HepG2 (cell line): ENCODE results near the gene CD37. TPM values are rescaled to one million over a fixed set of nuclear protein-coding genes. Genes with fewer than 3 reads are reported as not detected.

Source experiments
- ATAC-seq: fragments of 200-7000 bp; cut with Tn5 transposase; 3 replicates; pipeline ENCODE4 v1.9.1; 2020; ENCODE audit warnings: mild to moderate bottlenecking, moderate library complexity
- BruUV-seq: library from RNA; stranded (reverse); fragments of 400-500 nt; replicated peaks from 2 replicates; lab custom pipeline; 2021; lab: Mats Ljungman, UMichigan
- CTCF ChIA-PET: fragments of 300-600 bp; formaldehyde crosslinking; extraction: SDS; loops from one replicate; lab custom pipeline; 2021; ENCODE audit warnings: low total read pairs, inconsistent platforms, low intra/inter-chr PET ratio; lab: Yijun Ruan, JAX
- POLR2A ChIA-PET: fragments of 350-600 bp; sonication (Branson Sonifier 250); formaldehyde crosslinking; loops from one replicate; lab custom pipeline; 2020; ENCODE audit warnings: antibody characterized with exemption, inconsistent platforms; lab: Yijun Ruan, JAX
- DNase-seq: peaks from one replicate; pipeline ENCODE4 v3.0.0-alpha.2; 2015; ENCODE audit warnings: low spot score
- FAIRE-seq: peaks from 3 replicates; lab custom pipeline; 2011; peaks lifted over from hg19 to GRCh38; lab: Jason Lieb, UNC
- H2AFZ ChIP-seq: one replicate; pipeline ENCODE4 v1.6.1; 2011; ENCODE audit warnings: low read length, inconsistent platforms
- H3K27ac ChIP-seq: fragments of 300-600 bp; 3 replicates; pipeline ENCODE4 v1.8.0; 2011; ENCODE audit warnings: mixed run types, mild to moderate bottlenecking, mixed read lengths, low read length, inconsistent platforms; ENCODE audit not compliant: insufficient read depth; ENCODE audit errors: extremely low read length
- H3K27me3 ChIP-seq, 2 experiments: fragments of 200-600 bp in 1 of 2; 2 replicates in 1 of 2; 3 replicates in 1 of 2; pipeline versions ENCODE4 v1.6.0 to v1.8.0; 2011; ENCODE audit warnings: low read length in 2 of 2, mild to moderate bottlenecking in 2 of 2, moderate library complexity in 2 of 2, inconsistent platforms in 1 of 2; ENCODE audit not compliant: insufficient read depth in 2 of 2, control insufficient read depth in 1 of 2
- H3K36me3 ChIP-seq, 2 experiments: fragments of 200-600 bp in 1 of 2; replicated peaks in 1 of 2; 2 replicates in 1 of 2; 3 replicates in 1 of 2; pipeline versions ENCODE4 v1.5.1 to v1.8.0; 2011; ENCODE audit warnings: low read length in 2 of 2, inconsistent platforms in 1 of 2; ENCODE audit not compliant: insufficient read depth in 2 of 2, control insufficient read depth in 1 of 2
- H3K4me1 ChIP-seq: 2 replicates; pipeline ENCODE4 v1.5.1; 2012; ENCODE audit warnings: low read length, inconsistent platforms; ENCODE audit not compliant: insufficient read depth
- H3K4me2 ChIP-seq: 2 replicates; pipeline ENCODE4 v1.6.0; 2011; ENCODE audit warnings: low read depth, low read length, inconsistent platforms
- H3K4me3 ChIP-seq, 3 experiments: fragments of 200-600 bp in 1 of 3; sonication (generic), shearing (Covaris generic) in 1 of 3; replicated peaks in 1 of 3; 2 replicates each; pipeline ENCODE4 v1.5.1; 2011 to 2016; ENCODE audit warnings: low read length in 3 of 3, inconsistent platforms in 2 of 3, low read depth in 2 of 3, mild to moderate bottlenecking in 2 of 3, control low read depth in 1 of 3, mixed read lengths in 1 of 3; ENCODE audit not compliant: insufficient read depth in 1 of 3
- H3K79me2 ChIP-seq: one replicate; pipeline ENCODE4 v1.6.1; 2011; ENCODE audit warnings: low read length, inconsistent platforms; ENCODE audit not compliant: insufficient read depth
- H3K9ac ChIP-seq: 2 replicates; pipeline ENCODE4 v1.6.0; 2011; ENCODE audit warnings: mild to moderate bottlenecking, low read depth, low read length, inconsistent platforms; ENCODE audit not compliant: insufficient read depth
- H3K9me3 ChIP-seq: 2 replicates; pipeline ENCODE4 v1.5.1; 2012; ENCODE audit warnings: mild to moderate bottlenecking, low read length
- H4K20me1 ChIP-seq: 2 replicates; pipeline ENCODE4 v1.6.0; 2011; ENCODE audit warnings: inconsistent platforms, mild to moderate bottlenecking, low read length, moderate library complexity; ENCODE audit not compliant: insufficient read depth
- GZF1 ChIP-seq: sonication (generic); formaldehyde crosslinking; IDR thresholded peaks from 2 replicates; pipeline ENCODE4 v1.5.1; 2020; ENCODE audit warnings: mild to moderate bottlenecking, missing genetic modification reagents
- HNRNPLL ChIP-seq: fragments of 200-400 bp; formaldehyde crosslinking; IDR thresholded peaks from 2 replicates; pipeline ENCODE4 v1.6.1; 2017; ENCODE audit warnings: mild to moderate bottlenecking, low read depth, low read length; ENCODE audit not compliant: poor library complexity, severe bottlenecking
- HOXA9 ChIP-seq: sonication (generic); formaldehyde crosslinking; IDR thresholded peaks from 2 replicates; pipeline ENCODE4 v1.8.1; 2022; ENCODE audit warnings: missing genetic modification reagents, mild to moderate bottlenecking, moderate library complexity, borderline replicate concordance
- MXD4 ChIP-seq: IDR thresholded peaks from 2 replicates; pipeline ENCODE4 v1.6.1; 2016; ENCODE audit warnings: mild to moderate bottlenecking, missing biosample characterization, missing genetic modification reagents
- MXI1 ChIP-seq: IDR thresholded peaks from 3 replicates; pipeline ENCODE4 v1.6.1; 2012; ENCODE audit warnings: low read depth, low read length, inconsistent platforms, borderline replicate concordance
- NCOA1 ChIP-seq: sonication (generic); formaldehyde crosslinking; IDR thresholded peaks from 2 replicates; pipeline ENCODE4 v1.9.0; 2021; ENCODE audit warnings: missing genetic modification reagents
- POGZ ChIP-seq: sonication (generic); formaldehyde crosslinking; IDR thresholded peaks from 2 replicates; pipeline ENCODE4 v1.4.0; 2020; ENCODE audit warnings: mild to moderate bottlenecking, missing genetic modification reagents
- ZNF225 ChIP-seq: sonication (generic); formaldehyde crosslinking; IDR thresholded peaks from 2 replicates; pipeline ENCODE4 v1.4.0; 2020; ENCODE audit warnings: mild to moderate bottlenecking, missing genetic modification reagents
- ZNF234 ChIP-seq: sonication (generic); formaldehyde crosslinking; conservative IDR thresholded peaks from 2 replicates; pipeline ENCODE4 v1.5.1; 2020; ENCODE audit warnings: mild to moderate bottlenecking, missing genetic modification reagents
- ZNF251 ChIP-seq: sonication (generic); formaldehyde crosslinking; IDR thresholded peaks from 2 replicates; pipeline ENCODE4 v1.9.0; 2021; ENCODE audit warnings: mild to moderate bottlenecking, missing genetic modification reagents
- ZNF383 ChIP-seq: sonication (generic); formaldehyde crosslinking; IDR thresholded peaks from 2 replicates; pipeline ENCODE4 v1.4.0; 2020; ENCODE audit warnings: missing genetic modification reagents, mild to moderate bottlenecking, borderline replicate concordance
- ZNF563 ChIP-seq: sonication (generic); formaldehyde crosslinking; IDR thresholded peaks from 2 replicates; pipeline ENCODE4 v1.8.0; 2022; ENCODE audit warnings: mild to moderate bottlenecking, moderate library complexity, missing genetic modification reagents
- ZNF777 ChIP-seq: sonication (generic); formaldehyde crosslinking; IDR thresholded peaks from 2 replicates; pipeline ENCODE4 v1.4.0; 2020; ENCODE audit warnings: missing genetic modification reagents
- ZNF878 ChIP-seq: sonication (generic); formaldehyde crosslinking; IDR thresholded peaks from 2 replicates; pipeline ENCODE4 v1.8.1; 2023; ENCODE audit warnings: mild to moderate bottlenecking, missing genetic modification reagents, moderate library complexity
- WGBS: methylation state at CpG from one replicate; pipeline ENCODE4 v1.1.6; 2017; ENCODE audit warnings: low lambda C conversion rate; 5-methylcytosine and 5-hydroxymethylcytosine counted together
- in situ Hi-C: cut with HindIII; loops from 2 replicates; pipeline ENCODE4 v1.10.0; 2017; ENCODE audit warnings: low pct_unique_long_range_greater_than_20kb; ENCODE audit not compliant: extremely low pct_ligation_motif_present
- intact Hi-C: fragments of 100-400 bp; cut with micrococcal nuclease; formaldehyde crosslinking; loops from one replicate; pipeline ENCODE4 v1.10.0; 2022; ENCODE audit not compliant: unreplicated experiment
- polyA plus RNA-seq, 8 experiments: library from polyadenylated mRNA; depleted of rRNA in 3 of 8; stranded (reverse) in 7 of 8; unstranded in 1 of 8; fragments of >200 nt; fragmentation: Illumina TruSeq in 4 of 8; extraction: Trizol in 4 of 8; gene quantifications; 2 replicates each; pipeline versions ENCODE4 v1.2.1 to v1.2.3, GENCODE V29; 2011 to 2016; ENCODE audit warnings: low read depth in 4 of 8, missing spikeins in 1 of 8, mixed read lengths in 1 of 8; ENCODE audit not compliant: insufficient read depth in 1 of 8
- total RNA-seq, 5 experiments: library from RNA; depleted of rRNA; stranded (reverse); fragments of >200 nt; fragmentation: Illumina TruSeq; extraction: Trizol; gene quantifications; 2 replicates each; pipeline ENCODE4 v1.2.3, GENCODE V29; 2016; ENCODE audit warnings: low read depth in 1 of 5
- TF ChIP-seq, protein P1 (sequence below): IDR thresholded peaks from 2 replicates; pipeline ENCODE4 v1.6.1; 2016; ENCODE audit warnings: missing compliant biosample characterization, missing genetic modification reagents, borderline replicate concordance
- TF ChIP-seq, protein P2 (sequence below): sonication (generic); formaldehyde crosslinking; IDR thresholded peaks from 2 replicates; pipeline ENCODE4 v1.5.0; 2020; ENCODE audit warnings: mild to moderate bottlenecking, missing genetic modification reagents

Gene CD37
- total and polyA plus RNA-seq, 2 of the 13 experiments (the other 11 are each of a cell fraction or from before 2014, with no cell fraction given): not detected

DNA sequence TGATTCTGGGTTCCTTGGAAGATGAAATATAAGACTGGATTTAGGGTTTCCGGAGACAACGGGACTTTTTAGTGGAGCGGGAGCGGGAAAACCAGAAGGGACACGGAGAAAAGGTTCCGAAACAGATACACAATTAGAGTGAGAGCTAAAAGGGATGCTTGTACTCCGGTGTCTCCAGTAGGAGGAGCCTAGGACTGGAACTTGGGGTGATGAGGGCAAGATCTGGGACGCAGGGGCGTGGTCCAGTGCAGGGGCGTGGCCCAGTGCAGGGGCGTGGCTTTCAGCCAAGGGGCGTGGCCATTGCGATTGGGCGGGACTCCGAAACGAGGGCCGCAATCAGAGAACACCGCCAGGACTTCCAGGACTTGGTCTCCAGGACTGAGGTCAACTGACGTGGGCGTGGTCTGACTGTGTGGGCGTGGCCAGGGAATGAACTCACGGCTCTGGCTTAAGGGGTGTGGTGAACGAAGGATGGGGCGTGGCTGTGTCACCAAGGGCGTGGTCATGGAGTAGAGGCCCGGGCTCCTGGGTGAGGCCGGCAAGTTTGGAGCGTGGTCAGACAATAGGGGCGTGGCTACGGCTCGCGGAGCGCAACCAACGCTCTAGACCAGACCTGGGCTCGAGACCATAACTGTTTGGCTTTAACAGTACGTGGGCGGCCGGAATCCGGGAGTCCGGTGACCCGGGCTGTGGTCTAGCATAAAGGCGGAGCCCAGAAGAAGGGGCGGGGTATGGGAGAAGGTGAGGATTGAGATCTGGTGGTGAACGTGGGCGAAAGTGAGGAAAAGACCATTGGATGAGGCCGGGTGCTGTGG, 28.3 kb downstream of the CD37 start, which contains the start of gene DKKL1 (continued):
- TF ChIP-seq, protein P1, sequence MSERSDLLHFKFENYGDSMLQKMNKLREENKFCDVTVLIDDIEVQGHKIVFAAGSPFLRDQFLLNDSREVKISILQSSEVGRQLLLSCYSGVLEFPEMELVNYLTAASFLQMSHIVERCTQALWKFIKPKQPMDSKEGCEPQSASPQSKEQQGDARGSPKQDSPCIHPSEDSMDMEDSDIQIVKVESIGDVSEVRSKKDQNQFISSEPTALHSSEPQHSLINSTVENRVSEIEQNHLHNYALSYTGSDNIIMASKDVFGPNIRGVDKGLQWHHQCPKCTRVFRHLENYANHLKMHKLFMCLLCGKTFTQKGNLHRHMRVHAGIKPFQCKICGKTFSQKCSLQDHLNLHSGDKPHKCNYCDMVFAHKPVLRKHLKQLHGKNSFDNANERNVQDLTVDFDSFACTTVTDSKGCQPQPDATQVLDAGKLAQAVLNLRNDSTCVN (CRISPR knock-in tag): peak; percentile 86
- TF ChIP-seq NCOA1 (no peak), POGZ (CRISPR knock-in tag) (peak; percentile 68; the same call in 1 of the 2 replicates), HNRNPLL (peak; percentile 88), MXI1 (peak; percentile 68; the same call in 1 of the 3 replicates), MXD4 (CRISPR knock-in tag) (peak; percentile 45; the same call in 1 of the 2 replicates)

DNA sequence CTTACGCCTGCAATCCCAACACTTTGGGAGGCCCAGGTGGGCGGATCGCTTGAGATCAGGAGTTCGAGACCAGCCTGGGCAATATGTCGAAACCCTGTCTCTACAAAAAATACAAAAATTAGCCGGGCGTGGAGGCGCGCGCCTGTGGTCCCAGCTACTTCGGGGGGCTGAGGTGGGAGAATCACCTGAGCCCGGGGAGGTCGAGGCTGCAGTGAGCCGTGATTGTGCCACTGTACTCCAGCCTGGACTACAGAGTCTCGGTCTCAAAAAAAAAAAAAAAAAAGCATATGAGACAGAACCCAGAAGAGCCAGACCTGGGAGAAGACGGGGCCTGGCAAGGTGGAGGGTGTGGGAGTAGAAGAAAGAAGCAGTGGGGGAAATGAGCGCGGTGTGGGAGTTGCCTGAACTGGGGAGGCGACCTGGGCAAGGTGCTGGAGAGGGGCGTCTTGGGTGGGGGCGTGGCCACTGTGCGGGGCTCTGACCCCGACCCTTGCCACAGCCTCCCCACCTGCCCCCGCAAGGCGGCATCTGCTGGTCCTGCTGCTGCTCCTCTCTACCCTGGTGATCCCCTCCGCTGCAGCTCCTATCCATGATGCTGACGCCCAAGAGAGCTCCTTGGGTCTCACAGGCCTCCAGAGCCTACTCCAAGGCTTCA, 29.0 kb downstream of the CD37 start:
- H3K4me1 ChIP-seq: peaks cover 24% of the 10 kb centered on the region
- no peaks in the 10 kb centered on the region; a peak in 1 of 5 replicates for H3K27me3 ChIP-seq
- H4K20me1 ChIP-seq: no peaks in the 10 kb centered on the region
- DNase-seq (no peak), FAIRE-seq (no peak), ATAC-seq (no peak)
- peaks cover 6% of the 10 kb centered on the region for H3K9me3 ChIP-seq
- H3K4me2 ChIP-seq: peak overlapping the region; percentile 98
- 79% methylated on average over 27 of the region's 27 CpGs for WGBS
- TF ChIP-seq HNRNPLL: no peak
- TF ChIP-seq ZNF225 (CRISPR knock-in tag): no peak
- no peak for TF ChIP-seq ZNF777 (CRISPR knock-in tag)
- TF ChIP-seq, protein P2, sequence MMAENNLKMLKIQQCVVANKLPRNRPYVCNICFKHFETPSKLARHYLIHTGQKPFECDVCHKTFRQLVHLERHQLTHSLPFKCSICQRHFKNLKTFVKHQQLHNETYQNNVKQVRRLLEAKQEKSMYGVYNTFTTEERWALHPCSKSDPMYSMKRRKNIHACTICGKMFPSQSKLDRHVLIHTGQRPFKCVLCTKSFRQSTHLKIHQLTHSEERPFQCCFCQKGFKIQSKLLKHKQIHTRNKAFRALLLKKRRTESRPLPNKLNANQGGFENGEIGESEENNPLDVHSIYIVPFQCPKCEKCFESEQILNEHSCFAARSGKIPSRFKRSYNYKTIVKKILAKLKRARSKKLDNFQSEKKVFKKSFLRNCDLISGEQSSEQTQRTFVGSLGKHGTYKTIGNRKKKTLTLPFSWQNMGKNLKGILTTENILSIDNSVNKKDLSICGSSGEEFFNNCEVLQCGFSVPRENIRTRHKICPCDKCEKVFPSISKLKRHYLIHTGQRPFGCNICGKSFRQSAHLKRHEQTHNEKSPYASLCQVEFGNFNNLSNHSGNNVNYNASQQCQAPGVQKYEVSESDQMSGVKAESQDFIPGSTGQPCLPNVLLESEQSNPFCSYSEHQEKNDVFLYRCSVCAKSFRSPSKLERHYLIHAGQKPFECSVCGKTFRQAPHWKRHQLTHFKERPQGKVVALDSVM: no peak
- TF ChIP-seq ZNF383 (CRISPR knock-in tag): no peak
- TF ChIP-seq HOXA9 (CRISPR knock-in tag): no peak
- TF ChIP-seq GZF1 (CRISPR knock-in tag): no peak
- TF ChIP-seq ZNF878 (CRISPR knock-in tag): no peak
- TF ChIP-seq ZNF234 (CRISPR knock-in tag): 0 out of 2 replicates have a peak, but pooled peaks have one; percentile 6
- no peak for TF ChIP-seq ZNF251
- TF ChIP-seq ZNF563 (CRISPR knock-in tag): peak; percentile 71; the same call in 1 of the 2 replicates
- BruUV-seq: no TSS peak
- in situ Hi-C loops: no loop called here
- H3K36me3 ChIP-seq: peaks cover under 1 to 3% of the 10 kb centered on the region in 2 experiments; a peak in 1 of 5 replicates
- POLR2A ChIA-PET: no interaction called here
- H3K79me2 ChIP-seq: no peaks in the 10 kb centered on the region
- peak overlapping the region in 2 of 3 experiments; percentile 33 to 87; a peak in 4 of 6 replicates for H3K4me3 ChIP-seq
- no peak overlapping the region for H3K27ac ChIP-seq
- H3K9ac ChIP-seq: peak overlapping the region; percentile 25; the same call in 1 of the 2 replicates
- intact Hi-C loops: no loop called here
- CTCF ChIA-PET: no interaction called here
- H2AFZ ChIP-seq: no peak overlapping the region
